Measurements from ENCODE around the gene MOGAT2.

MOGAT2 gene

GRCh38 chr11:75781831-75782230 lies 64.2 kb downstream of the MOGAT2 start:
- no peak for DNase-seq
